C4-2B (cell line): ENCODE results near the gene LARP4.

Experiments used
- CTCF ChIP-seq: fragments of 450-650 bp; conservative IDR thresholded peaks from 2 replicates; pipeline ENCODE4 v1.5.1; 2017; ENCODE audit warnings: mild to moderate bottlenecking
- ZFX ChIP-seq: fragments of 450-650 bp; IDR thresholded peaks from 2 replicates; pipeline ENCODE4 v1.6.1; 2017

GRCh38 chr12:50452795-50453194, 52.1 kb downstream of the LARP4 start:
- TF ChIP-seq CTCF (no peak), ZFX (no peak)
